ENCODE results near the gene KCNJ12.

DNA sequence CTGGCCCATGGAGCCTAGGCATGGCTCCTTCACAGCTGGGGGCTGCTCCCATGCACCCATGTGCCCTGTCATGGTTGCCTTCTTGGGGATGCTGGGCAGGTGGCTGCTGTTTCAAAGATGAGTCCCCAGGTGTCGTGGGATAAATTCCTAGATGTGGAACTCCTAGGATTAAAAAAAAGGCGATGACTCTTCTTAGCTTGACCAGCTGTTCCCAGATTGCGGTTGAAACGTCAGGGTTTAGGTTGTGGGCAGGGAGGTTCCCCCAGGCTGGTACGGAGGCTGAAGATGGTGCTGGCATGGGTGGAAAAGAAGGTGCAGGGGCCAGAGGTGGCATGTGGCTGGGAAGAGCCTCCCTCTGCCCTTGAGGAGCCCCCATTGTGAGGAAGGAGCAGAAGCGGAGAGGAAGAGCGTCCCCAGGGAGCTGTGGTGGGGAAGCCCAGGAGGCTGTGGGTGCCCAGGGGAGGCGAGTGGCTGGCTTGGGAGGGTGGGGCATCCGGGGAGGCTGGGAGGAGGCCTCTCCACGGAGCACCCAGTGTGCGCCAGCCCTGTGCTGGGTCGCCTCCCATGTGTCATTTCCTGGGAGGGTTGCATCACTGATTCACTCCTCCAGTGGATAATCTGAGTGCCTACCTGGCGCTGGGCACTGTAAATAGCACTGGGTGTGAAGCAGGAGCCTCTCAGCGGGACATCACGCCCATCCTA, 7.5 kb upstream of the KCNJ12 start:
- no peak for TF ChIP-seq POLR2AphosphoS5 (IDR thresholded peaks at IDR 0.05; ENCODE audit: low read depth, low read length)
- TF ChIP-seq POLR2A (IDR thresholded peaks at IDR 0.05; ENCODE audit: low read depth, low read length): no peak
- no peak for TF ChIP-seq POU2F2 (IDR thresholded peaks at IDR 0.05; ENCODE audit: low read depth, low read length)
- no peak for TF ChIP-seq TAF1 (IDR thresholded peaks at IDR 0.05; ENCODE audit: low read depth, low read length)
- no peak for TF ChIP-seq PAX5 (IDR thresholded peaks at IDR 0.05; ENCODE audit: insufficient read depth, low read length, severe bottlenecking)
- TF ChIP-seq SPI1 (IDR thresholded peaks at IDR 0.05; ENCODE audit: low read depth, low read length): no peak
